ENCODE results near the gene MAPT. TPM values are rescaled to one million over a fixed set of nuclear protein-coding genes. Genes with fewer than 3 reads are reported as not detected.

Gene MAPT
- total RNA-seq, 6 donors from 2014 or later: 2.1 to 3.7 (median 2.8) TPM

DNA sequence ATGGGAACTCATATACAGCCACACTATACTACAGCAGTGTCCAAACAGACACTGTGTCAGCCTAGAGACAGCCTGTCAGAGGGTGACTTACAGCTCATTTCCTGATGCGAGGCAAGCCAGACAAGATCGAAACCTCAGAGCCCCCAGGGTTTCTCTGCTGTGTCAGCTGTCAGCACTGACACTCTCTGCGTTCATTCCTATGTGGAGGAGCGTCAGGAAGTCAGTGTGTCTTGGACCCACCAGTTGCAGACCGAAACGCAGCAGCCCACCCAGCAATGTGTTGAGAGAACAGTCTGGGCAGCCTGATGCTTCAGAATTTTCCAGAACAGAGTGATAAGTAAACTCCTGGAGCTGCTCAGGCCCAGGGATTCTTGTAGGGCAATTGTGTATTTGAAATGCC, 20.6 kb upstream of the MAPT start:
- no peak overlapping the region for H3K4me3 ChIP-seq
- TF ChIP-seq EP300 (IDR thresholded peaks at IDR 0.05) (no peak), POLR2A (IDR thresholded peaks at IDR 0.05) (no peak), POLR2AphosphoS5 (IDR thresholded peaks at IDR 0.05) (no peak)
- TF ChIP-seq, protein P1, sequence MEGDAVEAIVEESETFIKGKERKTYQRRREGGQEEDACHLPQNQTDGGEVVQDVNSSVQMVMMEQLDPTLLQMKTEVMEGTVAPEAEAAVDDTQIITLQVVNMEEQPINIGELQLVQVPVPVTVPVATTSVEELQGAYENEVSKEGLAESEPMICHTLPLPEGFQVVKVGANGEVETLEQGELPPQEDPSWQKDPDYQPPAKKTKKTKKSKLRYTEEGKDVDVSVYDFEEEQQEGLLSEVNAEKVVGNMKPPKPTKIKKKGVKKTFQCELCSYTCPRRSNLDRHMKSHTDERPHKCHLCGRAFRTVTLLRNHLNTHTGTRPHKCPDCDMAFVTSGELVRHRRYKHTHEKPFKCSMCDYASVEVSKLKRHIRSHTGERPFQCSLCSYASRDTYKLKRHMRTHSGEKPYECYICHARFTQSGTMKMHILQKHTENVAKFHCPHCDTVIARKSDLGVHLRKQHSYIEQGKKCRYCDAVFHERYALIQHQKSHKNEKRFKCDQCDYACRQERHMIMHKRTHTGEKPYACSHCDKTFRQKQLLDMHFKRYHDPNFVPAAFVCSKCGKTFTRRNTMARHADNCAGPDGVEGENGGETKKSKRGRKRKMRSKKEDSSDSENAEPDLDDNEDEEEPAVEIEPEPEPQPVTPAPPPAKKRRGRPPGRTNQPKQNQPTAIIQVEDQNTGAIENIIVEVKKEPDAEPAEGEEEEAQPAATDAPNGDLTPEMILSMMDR (IDR thresholded peaks at IDR 0.05): no peak
- no peaks in the 10 kb centered on the region for H3K4me1 ChIP-seq
- 6 to 9% methylated on average over 6 of the region's 6 CpGs for WGBS, 2 donors
- DNase-seq (no peak), ATAC-seq (ENCODE audit: low FRiP score in 2 of 2) (no peak)
- H3K9me3 ChIP-seq: no peaks in the 10 kb centered on the region
- no peak overlapping the region for H3K27ac ChIP-seq
- no peaks in the 10 kb centered on the region for H3K36me3 ChIP-seq
- H3K27me3 ChIP-seq: no peaks in the 10 kb centered on the region

DNA sequence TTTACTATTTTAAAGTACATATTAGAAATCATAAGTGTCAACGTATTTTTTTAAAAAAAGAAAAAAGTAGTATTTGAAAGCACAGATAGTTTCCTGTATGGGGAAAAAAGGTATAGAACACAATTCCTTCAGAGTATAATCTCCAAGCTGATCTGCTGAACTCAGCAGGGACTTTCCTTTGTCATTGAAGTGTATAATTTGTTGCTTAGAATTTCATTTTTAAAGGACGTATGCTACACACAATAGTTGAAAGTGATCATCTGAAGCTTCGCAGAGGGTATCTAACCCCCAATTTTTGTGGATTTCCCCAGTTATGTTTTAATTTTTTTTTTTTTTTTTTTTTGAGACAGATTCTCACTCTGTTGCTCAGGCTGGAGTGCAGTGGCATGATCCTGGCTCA, 20.2 kb upstream of the MAPT start:
- 37 to 53% methylated on average over 3 of the region's 3 CpGs for WGBS, 2 donors
- Histone ChIP-seq H3K4me1 (no peaks in the 10 kb centered on the region), H3K9me3 (no peaks in the 10 kb centered on the region), H3K36me3 (no peaks in the 10 kb centered on the region), H3K27ac (no peak overlapping the region), H3K4me3 (no peak overlapping the region), H3K27me3 (no peaks in the 10 kb centered on the region)
- DNase-seq (no peak), ATAC-seq (ENCODE audit: low FRiP score in 2 of 2) (no peak)
- TF ChIP-seq, protein P1 (IDR thresholded peaks at IDR 0.05): no peak
- TF ChIP-seq POLR2AphosphoS5 (IDR thresholded peaks at IDR 0.05) (no peak), EP300 (IDR thresholded peaks at IDR 0.05) (no peak)

DNA sequence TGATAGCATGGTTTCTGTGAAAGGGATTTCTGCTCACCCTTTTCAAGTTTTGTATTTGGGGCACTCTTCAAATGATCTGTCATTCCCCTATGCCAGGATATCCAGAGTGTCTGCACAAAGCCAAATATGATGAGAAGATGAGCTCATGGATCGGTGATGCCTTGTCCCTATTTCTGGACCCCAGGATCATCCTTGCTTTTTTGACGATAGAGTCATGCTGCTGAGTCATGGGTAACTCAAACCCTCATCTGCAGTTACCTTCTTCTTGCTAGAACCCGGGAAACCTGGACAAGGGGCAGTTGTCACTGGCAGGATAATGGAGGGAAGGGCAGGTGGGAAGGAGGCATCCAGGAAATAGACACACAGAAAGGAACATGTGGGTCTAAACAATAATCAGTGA, 17.8 kb upstream of the MAPT start:
- no peaks in the 10 kb centered on the region for H3K9me3 ChIP-seq
- TF ChIP-seq, protein P1 (IDR thresholded peaks at IDR 0.05): no peak
- no peak for TF ChIP-seq POLR2AphosphoS5 (IDR thresholded peaks at IDR 0.05)
- H3K4me3 ChIP-seq: no peak overlapping the region
- DNase-seq (no peak), ATAC-seq (ENCODE audit: low FRiP score in 2 of 2) (no peak)
- no peaks in the 10 kb centered on the region for H3K4me1 ChIP-seq
- no peaks in the 10 kb centered on the region for H3K27me3 ChIP-seq
- H3K27ac ChIP-seq: no peak overlapping the region
- 75 to 79% methylated on average over 3 of the region's 3 CpGs for WGBS, 2 donors
- no peaks in the 10 kb centered on the region for H3K36me3 ChIP-seq

DNA sequence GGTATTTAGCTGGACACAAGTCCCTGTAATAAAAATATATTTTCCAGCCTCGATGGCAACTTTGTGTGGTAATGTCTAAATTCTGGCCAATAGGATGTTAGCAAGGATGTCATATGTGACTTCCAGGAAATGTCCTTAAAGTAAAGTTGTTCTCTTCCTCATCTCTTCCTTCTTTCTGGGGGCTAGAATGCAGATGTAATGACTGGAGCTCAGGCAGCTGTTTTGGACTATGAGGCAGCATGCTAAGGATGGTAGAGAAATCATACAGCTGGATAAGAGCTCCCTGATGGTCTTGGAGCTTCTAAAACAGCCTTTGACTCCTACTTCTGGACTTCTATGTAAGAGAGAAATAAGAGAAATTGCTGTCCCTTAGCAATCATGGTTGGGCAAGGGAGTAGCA, 16.9 kb upstream of the MAPT start:
- H3K27ac ChIP-seq: no peak overlapping the region
- no peaks in the 10 kb centered on the region for H3K36me3 ChIP-seq
- H3K9me3 ChIP-seq: no peaks in the 10 kb centered on the region
- TF ChIP-seq EP300 (IDR thresholded peaks at IDR 0.05): no peak
- no peak for TF ChIP-seq POLR2AphosphoS5 (IDR thresholded peaks at IDR 0.05)
- ATAC-seq (ENCODE audit: low FRiP score in 2 of 2) (no peak), DNase-seq (no peak)
- 71 to 85% methylated on average over 1 of the region's 1 CpG for WGBS, 2 donors
- no peaks in the 10 kb centered on the region for H3K27me3 ChIP-seq
- H3K4me1 ChIP-seq: no peaks in the 10 kb centered on the region
- H3K4me3 ChIP-seq: no peak overlapping the region

DNA sequence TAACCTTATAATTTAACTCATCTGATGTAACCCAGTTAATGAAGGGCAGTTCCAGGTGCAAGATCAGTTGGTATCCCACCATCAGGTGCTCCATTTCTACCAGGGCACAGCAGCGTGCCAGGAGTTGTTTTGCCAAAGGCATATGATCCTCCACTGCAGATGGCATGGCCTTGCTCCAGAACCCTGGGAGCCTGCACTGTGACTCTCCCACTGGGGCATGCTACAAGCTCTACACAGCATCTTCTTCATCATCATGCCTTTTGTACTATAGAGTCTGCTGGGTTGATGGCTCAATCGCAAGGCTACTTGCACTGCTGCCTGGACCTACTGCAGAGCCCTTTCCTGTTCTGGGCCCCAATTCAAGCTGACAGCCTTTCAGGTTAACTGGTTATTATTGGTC, 11.3 kb upstream of the MAPT start:
- ATAC-seq (ENCODE audit: low FRiP score in 2 of 2) (no peak), DNase-seq (no peak)
- Histone ChIP-seq H3K4me3 (no peak overlapping the region), H3K9me3 (peaks cover 0 to 3% (median 0%) of the 10 kb centered on the region in 4 donors), H3K27me3 (no peaks in the 10 kb centered on the region), H3K27ac (no peak overlapping the region), H3K36me3 (no peaks in the 10 kb centered on the region), H3K4me1 (no peaks in the 10 kb centered on the region)
- TF ChIP-seq POLR2AphosphoS5 (IDR thresholded peaks at IDR 0.05): no peak
- no peak for TF ChIP-seq EP300 (IDR thresholded peaks at IDR 0.05)
- no peak for TF ChIP-seq POLR2A (IDR thresholded peaks at IDR 0.05)
- TF ChIP-seq, protein P1 (IDR thresholded peaks at IDR 0.05): no peak
- 91 to 93% methylated on average over 2 of the region's 2 CpGs for WGBS, 2 donors
